ENCODE measurements around the gene DCTN4. TPM values are rescaled to one million over a fixed set of nuclear protein-coding genes. Genes with fewer than 3 reads are reported as not detected.
A peak's percentile ranks its signal among the peaks of the same experiment; 100 is the strongest.

Gene DCTN4
- total RNA-seq, 1 experiment from 2014 or later: 66.8 TPM

- H3K4me3 ChIP-seq (ENCODE audit: low read depth in 2 of 2, low read length in 2 of 2): peak overlapping the region; percentile 66 to 89
- H3K27me3 ChIP-seq (ENCODE audit: control insufficient read depth, insufficient read depth, low read length): no peaks in the 10 kb centered on the region
- TF ChIP-seq TCF7L2 (IDR thresholded peaks at IDR 0.05; ENCODE audit: low read depth, low read length) (no peak), CTCF (IDR thresholded peaks at IDR 0.05) (no peak), SIN3A (IDR thresholded peaks at IDR 0.05; ENCODE audit: borderline replicate concordance, insufficient read depth, low read depth, low read length) (no peak)
- no peaks in the 10 kb centered on the region for H3K9me3 ChIP-seq (ENCODE audit: control insufficient read depth, insufficient read depth, low read depth, low read length)
- POLR2A ChIA-PET: no interaction called here
- H3K4me1 ChIP-seq (ENCODE audit: control insufficient read depth, insufficient read depth, low read length): peaks cover 12% of the 10 kb centered on the region
- peak overlapping the region; percentile 100 for H3K27ac ChIP-seq (ENCODE audit: low read length)
- CTCF ChIA-PET: no interaction called here
- in situ Hi-C loops (cut with HindIII; ENCODE audit: low pct_unique_long_range_greater_than_20kb, low sequenced_read_pairs) (no loop called here), intact Hi-C loops (cut with micrococcal nuclease; ENCODE audit: unreplicated experiment) (no loop called here)
- H3K36me3 ChIP-seq (ENCODE audit: control insufficient read depth, insufficient read depth, low read length): peaks cover 21% of the 10 kb centered on the region
- TSS peak; percentile 84 for BruUV-seq (replicated peaks)
- peak; percentile 22 for ATAC-seq
- no peak for DNase-seq (ENCODE audit: low read depth, low spot score)
These were observed 442 bp upstream of the DCTN4 start for GRCh38 chr5:150759334-150759583.

GRCh38 chr5:150758203-150758530 is 650 bp downstream of the DCTN4 start:
- no peaks in the 10 kb centered on the region for H3K9me3 ChIP-seq (ENCODE audit: control insufficient read depth, insufficient read depth, low read depth, low read length)
- ATAC-seq (peak; percentile 49), DNase-seq (ENCODE audit: low read depth, low spot score) (no peak)
- peaks cover 12% of the 10 kb centered on the region for H3K4me1 ChIP-seq (ENCODE audit: control insufficient read depth, insufficient read depth, low read length)
- H3K4me3 ChIP-seq (ENCODE audit: low read depth in 2 of 2, low read length in 2 of 2): peak overlapping the region; percentile 66 to 89
- intact Hi-C loops (cut with micrococcal nuclease; ENCODE audit: unreplicated experiment): no loop called here
- ChIA-PET CTCF (interaction anchor here (0.6 kb wide), 1 partner anchor 393 kb away, joined by 3 read pairs; no protein-coding TSS in a partner anchor), POLR2A (interaction anchor here (0.6 kb wide), 5 partner anchors 11 to 1413 kb away, joined by 3 to 6 read pairs (median 3); partner anchors contain the start of gene GRPEL2)
- peak overlapping the region; percentile 100 for H3K27ac ChIP-seq (ENCODE audit: low read length)
- H3K36me3 ChIP-seq (ENCODE audit: control insufficient read depth, insufficient read depth, low read length): peaks cover 27% of the 10 kb centered on the region
- in situ Hi-C loops (cut with HindIII; ENCODE audit: low pct_unique_long_range_greater_than_20kb, low sequenced_read_pairs): no loop called here
- no peaks in the 10 kb centered on the region for H3K27me3 ChIP-seq (ENCODE audit: control insufficient read depth, insufficient read depth, low read length)
- BruUV-seq (replicated peaks): no TSS peak
- TF ChIP-seq REST (IDR thresholded peaks at IDR 0.05; ENCODE audit: insufficient read depth in 1 of 2, low read depth in 2 of 2, low read length in 1 of 2) (no peak), SIN3A (IDR thresholded peaks at IDR 0.05; ENCODE audit: borderline replicate concordance, insufficient read depth, low read depth, low read length) (no peak), CTCF (IDR thresholded peaks at IDR 0.05) (no peak), TCF7L2 (IDR thresholded peaks at IDR 0.05; ENCODE audit: low read depth, low read length) (no peak), POLR2AphosphoS5 (IDR thresholded peaks at IDR 0.05; ENCODE audit: low read depth, low read length) (no peak)

All from Panc1 (cell line).